Fibroblast of skin of right quadriceps (primary cell): Measurements from ENCODE around the gene DOCK4.
"Not testable (repeated sequence)": the region's sequence is repeated elsewhere in the genome, so short reads cannot be mapped to it uniquely, and the experiment has no call there.

Experiments
- DNase-seq: peaks from one replicate; pipeline ENCODE4 v3.0.0-alpha.2; 2013

DOCK4 gene

DNA sequence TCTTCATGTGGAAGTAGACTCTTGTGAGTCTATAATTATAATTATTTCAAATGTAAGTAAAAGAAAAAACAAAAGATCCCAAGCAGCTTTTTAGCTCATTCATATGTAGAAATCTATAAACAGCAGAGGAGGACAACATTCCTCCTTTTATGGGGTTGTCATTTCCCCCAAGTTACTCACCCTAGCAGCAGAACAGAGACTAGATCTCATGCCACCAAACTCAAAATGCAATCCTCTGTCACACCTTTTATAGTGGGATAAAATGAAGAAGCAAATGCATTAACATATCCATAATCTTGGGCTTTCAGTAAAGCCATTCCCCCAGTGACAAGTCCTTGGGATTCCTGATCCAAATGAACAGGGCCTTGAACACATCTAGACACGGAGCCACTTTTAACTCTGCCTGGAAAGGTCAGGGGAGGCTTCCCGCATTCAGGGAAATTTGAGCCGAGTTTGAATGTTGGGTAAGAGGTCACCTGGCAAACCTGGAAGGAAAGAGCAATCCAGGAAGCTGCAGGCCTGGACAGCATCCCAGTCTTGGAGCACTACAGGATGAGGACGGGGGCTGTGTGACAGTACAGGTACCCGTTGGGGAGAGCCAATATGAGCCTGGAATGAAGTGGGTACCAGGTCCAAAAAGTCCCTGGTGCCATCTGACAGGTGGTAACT lies 76.4 kb downstream of the DOCK4 start:
- no peak for DNase-seq

GRCh38 chr7:112128461-112129425 lies 77.5 kb downstream of the DOCK4 start:
- DNase-seq: not testable (repeated sequence)

GRCh38 chr7:112128041-112128440 lies 78.2 kb downstream of the DOCK4 start:
- DNase-seq: not testable (repeated sequence)

DNA sequence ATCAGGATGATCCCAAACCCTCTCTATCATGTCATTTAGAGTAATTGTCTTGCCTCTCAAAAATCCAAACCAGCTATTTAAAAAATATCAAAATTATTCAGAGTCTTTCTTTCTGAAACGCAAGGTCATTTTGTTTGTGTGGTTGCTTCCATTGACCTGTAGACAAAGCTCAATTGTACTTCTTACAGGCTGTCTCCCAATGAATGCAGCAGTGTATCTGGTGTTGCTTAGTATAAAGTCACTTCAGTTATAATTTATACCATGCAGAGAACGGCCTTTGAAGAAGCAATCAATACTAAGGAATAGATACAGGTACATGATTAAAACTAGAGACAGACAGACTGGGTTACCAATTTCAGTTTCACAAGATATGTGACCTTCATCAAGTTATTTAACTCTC lies 80.9 kb downstream of the DOCK4 start:
- DNase-seq: no peak

GRCh38 chr7:112124061-112124766 lies 82.0 kb downstream of the DOCK4 start:
- no peak for DNase-seq

GRCh38 chr7:112122798-112123197 lies 83.4 kb downstream of the DOCK4 start:
- peak; percentile 7 for DNase-seq

DNA sequence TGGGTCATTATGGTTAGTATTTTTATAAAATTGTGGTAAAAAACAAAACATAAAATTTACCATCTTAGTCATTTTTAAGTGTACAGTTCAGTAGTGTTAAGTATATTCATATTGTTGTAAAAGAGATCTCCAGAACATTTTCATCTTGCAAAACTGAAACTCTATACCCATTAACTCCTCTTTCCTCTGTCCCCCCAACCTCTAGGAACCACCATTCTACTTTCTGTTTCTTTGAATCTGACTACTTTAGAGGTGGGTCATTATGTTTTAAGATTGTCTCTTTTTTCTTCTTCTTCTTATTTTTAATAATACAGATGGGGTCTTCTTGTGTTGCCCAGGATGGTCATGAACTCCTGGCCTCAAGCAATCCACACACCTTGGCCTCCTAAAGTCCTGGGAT lies 84.1 kb downstream of the DOCK4 start:
- DNase-seq: no peak

DNA sequence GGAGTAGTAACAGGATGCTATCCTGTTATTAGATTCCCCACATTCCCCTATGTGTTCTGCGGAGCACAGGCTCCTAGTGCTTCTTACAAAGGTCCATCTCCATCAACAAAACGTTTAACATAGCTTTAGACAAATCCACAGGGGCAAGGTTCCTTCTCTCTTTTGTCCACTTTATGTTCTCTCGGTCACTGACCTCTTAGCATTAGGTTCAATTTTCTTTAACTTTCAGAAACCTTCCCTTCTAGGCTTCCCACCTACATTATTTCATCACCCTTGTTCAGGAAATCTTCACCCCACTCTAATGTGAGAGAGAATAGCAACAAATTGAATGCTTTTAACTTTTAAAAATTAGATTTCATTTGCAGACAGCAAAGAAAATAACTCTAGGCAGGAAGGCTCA lies 84.9 kb downstream of the DOCK4 start:
- no peak for DNase-seq

GRCh38 chr7:112120696-112121217 lies 85.4 kb downstream of the DOCK4 start:
- no peak for DNase-seq

- DNase-seq: no peak
These were observed 87.3 kb downstream of the DOCK4 start for GRCh38 chr7:112118581-112119566.

DNA sequence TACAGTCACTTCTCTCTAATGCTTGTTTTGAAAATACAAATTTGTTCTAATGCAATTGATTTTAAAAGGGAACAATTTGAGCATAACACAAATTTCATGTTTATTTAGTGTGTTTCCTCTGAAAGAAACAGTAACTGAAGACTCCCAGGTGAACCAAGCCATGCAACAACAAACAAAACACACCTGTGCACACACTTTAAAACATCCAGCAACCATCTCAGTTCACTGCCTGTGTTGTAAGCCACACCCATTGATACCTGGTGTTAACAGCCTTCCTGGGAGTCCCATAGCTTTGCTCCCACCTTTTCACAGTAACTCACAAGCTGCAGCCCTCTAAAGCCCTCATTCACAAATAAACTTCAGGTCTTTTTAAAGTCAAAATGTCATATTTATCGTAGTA lies 89.3 kb downstream of the DOCK4 start:
- no peak for DNase-seq

DNA sequence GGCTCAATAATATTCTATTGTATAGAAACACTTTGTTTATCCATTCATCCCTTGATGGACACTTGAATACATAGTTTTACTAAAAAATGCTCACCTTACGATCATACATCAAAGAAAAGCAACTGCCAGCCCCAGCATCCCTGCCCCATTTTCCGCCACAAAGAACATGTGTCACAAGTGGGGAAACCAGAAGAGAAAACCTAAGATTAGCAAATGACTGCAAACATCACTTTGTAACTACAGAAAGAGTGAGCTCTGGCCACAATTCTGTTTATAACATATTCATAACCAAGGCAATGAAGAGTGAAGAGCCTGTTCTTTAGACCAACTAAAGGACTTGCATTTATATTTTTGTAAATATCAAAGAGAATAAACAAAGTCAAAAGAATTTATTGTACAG lies 89.8 kb downstream of the DOCK4 start:
- DNase-seq: no peak

GRCh38 chr7:112115880-112116279 lies 90.3 kb downstream of the DOCK4 start:
- DNase-seq: no peak

GRCh38 chr7:112113913-112114575 lies 92.2 kb downstream of the DOCK4 start:
- DNase-seq: no peak

DNA sequence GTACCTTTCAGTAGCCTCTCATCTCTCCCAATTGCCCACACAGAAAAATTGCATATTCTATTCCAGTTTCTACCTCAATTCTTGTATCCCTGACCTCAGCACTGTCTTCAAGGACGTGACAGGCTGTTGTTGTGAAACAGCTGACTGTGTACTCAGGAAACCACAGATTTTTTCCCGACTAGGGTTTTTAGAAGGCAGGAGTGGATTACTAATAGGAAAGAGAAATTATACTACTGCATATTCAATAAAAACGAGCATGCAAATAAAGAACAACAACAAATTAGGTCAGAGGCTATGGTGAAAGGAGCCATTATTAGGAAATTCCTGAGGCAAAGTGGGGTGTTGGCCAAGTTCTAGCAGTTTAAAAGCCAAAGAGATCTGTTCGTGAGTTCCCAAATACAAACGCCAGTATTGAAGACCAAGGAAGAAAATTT lies 93.4 kb downstream of the DOCK4 start:
- peak; percentile 33 for DNase-seq

- no peak for DNase-seq
These were observed 95.5 kb downstream of the DOCK4 start for GRCh38 chr7:112110651-112111050.

DNA sequence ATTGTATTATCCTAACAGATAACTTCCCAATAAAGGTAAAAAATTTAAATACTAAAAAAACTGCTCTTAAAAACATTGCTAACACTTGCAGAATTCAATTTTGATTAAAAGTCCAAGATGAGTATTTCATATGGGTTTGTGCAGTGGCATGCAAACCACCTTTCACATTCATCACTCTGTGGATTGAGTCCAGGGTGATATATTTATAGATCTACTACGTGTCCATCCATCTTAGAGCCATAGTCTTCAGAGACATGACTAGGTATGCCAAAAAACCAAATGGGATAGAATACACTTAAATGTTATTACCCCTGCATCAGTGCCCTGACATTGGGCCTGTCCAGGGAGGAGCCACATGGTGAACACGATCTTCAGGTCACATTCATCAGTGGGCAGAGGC lies 96.0 kb downstream of the DOCK4 start:
- DNase-seq: no peak

- no peak for DNase-seq
These were observed 97.2 kb downstream of the DOCK4 start for GRCh38 chr7:112108981-112109380.

DNA sequence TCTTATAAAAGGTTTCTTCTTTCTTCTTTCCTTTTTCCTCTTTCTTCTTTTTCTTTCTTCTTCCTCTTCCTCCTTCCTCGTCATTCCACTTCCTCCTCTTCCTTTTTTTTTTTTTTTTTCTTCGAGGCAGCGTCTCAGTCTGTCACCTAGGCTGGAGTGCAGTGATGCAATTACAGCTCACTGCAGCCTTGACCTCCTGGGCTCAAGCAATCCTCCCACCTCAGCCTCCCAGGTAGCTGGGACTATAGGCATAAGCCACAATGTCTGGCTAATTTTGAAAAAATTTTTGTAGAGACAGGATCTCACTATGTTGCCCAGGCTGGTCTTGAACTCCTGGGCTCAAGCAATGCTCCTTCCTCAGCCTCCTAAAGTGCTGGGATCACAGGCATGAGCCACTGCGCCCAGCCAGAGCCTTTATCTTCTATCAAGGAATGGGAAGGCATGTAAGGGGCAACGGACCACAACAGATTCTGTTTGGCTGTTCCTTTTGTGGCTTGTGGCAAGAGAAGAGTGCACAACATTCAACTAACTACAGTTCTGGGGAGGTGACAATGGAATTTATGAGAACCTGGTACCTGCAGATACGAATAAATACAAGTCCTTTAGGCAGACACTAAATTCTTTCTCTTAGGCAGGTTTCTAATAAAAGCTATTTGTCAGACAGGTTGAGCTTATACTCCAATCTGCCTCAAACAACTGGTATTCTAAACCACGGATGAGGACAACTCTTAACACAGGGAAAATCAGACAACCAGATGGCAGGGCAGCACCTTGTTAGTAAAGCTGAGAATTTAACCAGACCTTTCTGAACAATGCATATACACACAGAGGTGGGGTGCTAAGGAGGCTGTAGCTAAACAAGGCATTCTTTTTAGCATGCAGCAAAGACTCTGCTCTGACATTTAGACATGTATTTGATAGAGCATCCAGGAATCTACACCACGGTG lies 100.3 kb downstream of the DOCK4 start:
- DNase-seq: no peak

GRCh38 chr7:112104120-112104519 lies 102.1 kb downstream of the DOCK4 start:
- DNase-seq: no peak
